Body of pancreas (tissue), 4 donors: ENCODE results near the gene ASPG.

Experiments used
- CTCF ChIP-seq, 7 experiments: fragments of 450-650 bp in 4 of 7; fragments of 200-600 bp in 3 of 7; sonication (generic) in 3 of 7; IDR thresholded peaks; one replicate each; pipeline ENCODE4 v1.5.1; 2016 to 2019; ENCODE audit warnings: antibody characterized with exemption in 7 of 7
- POLR2A ChIP-seq, 3 donors: fragments of 450-650 bp; IDR thresholded peaks; one replicate each; pipeline ENCODE4 v1.6.1; 2016; ENCODE audit warnings: antibody characterized with exemption in 3 of 3, mild to moderate bottlenecking in 2 of 3

DNA sequence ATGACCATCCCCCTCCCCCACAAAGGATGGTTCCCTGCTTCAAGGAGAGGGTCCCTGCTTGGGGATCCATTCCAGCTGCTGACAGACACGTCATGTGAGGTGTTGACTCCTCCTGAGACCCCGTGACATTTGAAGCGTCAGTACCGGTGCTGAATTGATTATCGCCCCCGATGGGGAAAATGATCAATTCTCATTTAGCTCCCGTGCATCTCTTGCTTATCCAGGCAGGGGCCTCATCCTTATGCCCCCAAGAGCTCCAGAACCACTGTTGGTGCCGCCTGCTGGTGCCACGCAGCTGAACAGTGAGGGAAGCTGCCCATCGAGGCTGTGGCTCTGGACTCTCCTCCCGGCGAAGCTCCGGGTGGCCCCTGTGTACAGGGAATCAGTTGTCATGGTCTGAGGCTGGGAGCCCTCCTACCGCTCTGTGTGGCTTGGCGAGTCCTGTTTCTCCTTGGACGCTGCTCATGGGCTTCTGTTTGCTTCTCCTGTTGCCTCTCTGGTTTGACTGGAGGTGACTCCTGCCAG, 57.5 kb downstream of the ASPG start:
- TF ChIP-seq CTCF (IDR thresholded peaks at IDR 0.05) (no peak), POLR2A (IDR thresholded peaks at IDR 0.05) (no peak)
